Esophagus muscularis mucosa (tissue), 4 donors: ENCODE data around the gene PTPMT1. TPM values are rescaled to one million over a fixed set of nuclear protein-coding genes. Genes with fewer than 3 reads are reported as not detected.
A peak's percentile ranks its signal among the peaks of the same experiment; 100 is the strongest.

Source experiments
- DNase-seq: peaks from one replicate; pipeline ENCODE4 v3.0.0-alpha.2; 2017; ENCODE audit errors: extremely low spot score
- H3K27ac ChIP-seq, 4 donors: fragments of 200-600 bp; sonication (generic); replicated peaks in 1 of 4; 1 replicate in 3 of 4; 2 replicates in 1 of 4; pipeline ENCODE4 v1.5.1; 2016 to 2019; ENCODE audit warnings: mild to moderate bottlenecking in 1 of 4
- H3K27me3 ChIP-seq, 4 donors: fragments of 200-600 bp; sonication (generic); one replicate each; pipeline versions ENCODE4 v1.5.1 to v1.6.0; 2016 to 2019
- H3K36me3 ChIP-seq, 4 donors: fragments of 200-600 bp; sonication (generic); one replicate each; pipeline ENCODE4 v1.5.1; 2016 to 2019
- H3K4me1 ChIP-seq, 4 donors: fragments of 200-600 bp; sonication (generic); one replicate each; pipeline ENCODE4 v1.5.1; 2016 to 2019
- H3K4me3 ChIP-seq, 4 donors: fragments of 200-600 bp; sonication (generic); 1 replicate in 2 of 4; 2 replicates in 2 of 4; pipeline ENCODE4 v1.5.1; 2016 to 2019; ENCODE audit warnings: mild to moderate bottlenecking in 4 of 4, moderate library complexity in 1 of 4
- H3K9me3 ChIP-seq, 4 donors: fragments of 200-600 bp; sonication (generic); 1 replicate in 3 of 4; 2 replicates in 1 of 4; pipeline ENCODE4 v1.5.1; 2016 to 2019
- EP300 ChIP-seq: sonication (generic); formaldehyde crosslinking; IDR thresholded peaks from one replicate; pipeline ENCODE4 v1.6.1; 2017; ENCODE audit warnings: antibody characterized with exemption
- POLR2A ChIP-seq: fragments of 450-650 bp; IDR thresholded peaks from one replicate; pipeline ENCODE4 v1.6.1; 2017; ENCODE audit warnings: antibody characterized with exemption, moderate library complexity, mild to moderate bottlenecking, low read depth
- POLR2AphosphoS5 ChIP-seq, 2 donors: sonication (generic); formaldehyde crosslinking; IDR thresholded peaks; one replicate each; pipeline ENCODE4 v1.6.1; 2017; ENCODE audit warnings: antibody characterized with exemption in 2 of 2
- WGBS: methylation state at CpG from one replicate; pipeline ENCODE4 v1.1.5; 2018; 5-methylcytosine and 5-hydroxymethylcytosine counted together
- intact Hi-C: fragments of 100-400 bp; cut with DNase I; formaldehyde crosslinking; loops from one replicate; pipeline ENCODE4 v1.15.1; 2023
- total RNA-seq, 4 donors: library from RNA; depleted of rRNA; stranded (reverse); fragments of >200 nt; gene quantifications; one replicate each; pipeline versions ENCODE4 v1.1.0 to v1.2.1, GENCODE V29; 2016
- TF ChIP-seq, protein P1 (sequence below), 3 experiments: fragments of 200-600 bp in 2 of 3; fragments of 450-650 bp in 1 of 3; sonication (generic) in 2 of 3; IDR thresholded peaks; one replicate each; pipeline ENCODE4 v1.5.1; 2017 to 2019; ENCODE audit warnings: antibody characterized with exemption in 3 of 3, mild to moderate bottlenecking in 2 of 3, moderate library complexity in 1 of 3

PTPMT1 gene
- total RNA-seq, 4 donors from 2014 or later, result 63.0 to 96.4 (median 79.6) TPM

DNA sequence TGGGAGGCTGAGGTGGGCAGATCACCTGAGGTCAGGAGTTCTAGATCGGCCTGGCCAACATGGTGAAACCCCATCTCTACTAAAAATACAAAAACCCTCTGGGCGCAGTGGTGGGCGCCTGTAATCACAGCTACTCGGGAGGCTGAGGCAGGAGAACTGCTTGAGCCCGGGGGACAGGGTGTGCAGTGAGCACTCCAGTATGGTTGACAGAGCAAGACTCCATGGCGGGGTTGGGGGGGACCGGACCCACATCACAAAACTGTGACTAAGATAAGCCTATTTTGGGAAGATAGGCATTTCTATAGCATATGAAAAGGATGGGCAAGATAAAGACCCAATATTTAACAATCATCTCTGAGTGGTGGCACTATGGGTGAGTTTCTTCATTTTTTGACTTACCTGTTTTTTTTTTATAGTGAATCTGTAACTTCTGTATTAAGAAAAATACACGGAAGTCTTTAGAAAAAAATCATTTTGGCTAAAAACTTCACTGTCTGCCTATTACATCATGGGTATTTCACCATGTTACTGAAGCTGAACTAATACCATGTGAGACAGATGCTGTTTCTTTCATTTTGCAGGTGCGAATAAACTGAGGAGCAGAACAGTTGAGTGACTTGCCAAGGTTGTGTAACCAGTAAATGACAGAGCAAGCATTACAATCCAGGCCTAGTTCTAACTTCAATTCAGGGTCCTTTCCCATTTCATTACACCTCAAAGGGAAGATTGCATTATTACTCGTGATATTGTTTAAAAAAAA lies 14.9 kb upstream of the PTPMT1 start:
- Histone ChIP-seq H3K27ac (peak overlapping the region; percentile 2 to 94 (median 86)), H3K27me3 (no peaks in the 10 kb centered on the region), H3K36me3 (no peaks in the 10 kb centered on the region), H3K4me1 (peaks cover 45 to 70% (median 65%) of the 10 kb centered on the region in 4 donors), H3K4me3 (no peak overlapping the region), H3K9me3 (no peaks in the 10 kb centered on the region)
- no peak for DNase-seq
- intact Hi-C loops, result loop anchor here (5.0 kb wide), 1 partner anchor 43 kb away; no protein-coding TSS in a partner anchor
- no peak for TF ChIP-seq EP300
- peak in 1 of 2 donors; percentile 16 for TF ChIP-seq POLR2AphosphoS5 (IDR thresholded peaks at IDR 0.05)
- 88% methylated on average over 10 of the region's 10 CpGs for WGBS

DNA sequence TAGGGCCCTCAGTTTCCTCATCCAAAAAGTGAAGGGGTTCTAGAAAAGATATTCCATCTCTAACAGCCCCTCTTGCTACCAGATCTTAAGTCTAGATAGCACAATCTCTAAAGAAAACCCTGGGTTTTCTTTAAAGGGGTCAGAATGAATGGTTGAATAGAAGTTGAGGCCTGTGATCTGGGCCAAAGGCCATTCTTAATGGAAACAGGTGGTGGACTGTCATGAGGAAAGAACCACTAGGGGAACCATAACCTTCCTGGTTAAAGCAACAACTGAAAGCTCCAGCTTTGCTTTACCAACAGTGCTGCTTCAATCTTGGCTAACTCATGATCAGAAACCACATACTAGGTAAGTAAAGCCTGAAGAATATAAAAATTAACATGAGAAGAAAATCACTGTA lies 14.3 kb upstream of the PTPMT1 start:
- no peak for DNase-seq
- H3K27me3 ChIP-seq, result no peaks in the 10 kb centered on the region
- peak overlapping the region; percentile 2 to 94 (median 86) for H3K27ac ChIP-seq
- TF ChIP-seq, protein P1, sequence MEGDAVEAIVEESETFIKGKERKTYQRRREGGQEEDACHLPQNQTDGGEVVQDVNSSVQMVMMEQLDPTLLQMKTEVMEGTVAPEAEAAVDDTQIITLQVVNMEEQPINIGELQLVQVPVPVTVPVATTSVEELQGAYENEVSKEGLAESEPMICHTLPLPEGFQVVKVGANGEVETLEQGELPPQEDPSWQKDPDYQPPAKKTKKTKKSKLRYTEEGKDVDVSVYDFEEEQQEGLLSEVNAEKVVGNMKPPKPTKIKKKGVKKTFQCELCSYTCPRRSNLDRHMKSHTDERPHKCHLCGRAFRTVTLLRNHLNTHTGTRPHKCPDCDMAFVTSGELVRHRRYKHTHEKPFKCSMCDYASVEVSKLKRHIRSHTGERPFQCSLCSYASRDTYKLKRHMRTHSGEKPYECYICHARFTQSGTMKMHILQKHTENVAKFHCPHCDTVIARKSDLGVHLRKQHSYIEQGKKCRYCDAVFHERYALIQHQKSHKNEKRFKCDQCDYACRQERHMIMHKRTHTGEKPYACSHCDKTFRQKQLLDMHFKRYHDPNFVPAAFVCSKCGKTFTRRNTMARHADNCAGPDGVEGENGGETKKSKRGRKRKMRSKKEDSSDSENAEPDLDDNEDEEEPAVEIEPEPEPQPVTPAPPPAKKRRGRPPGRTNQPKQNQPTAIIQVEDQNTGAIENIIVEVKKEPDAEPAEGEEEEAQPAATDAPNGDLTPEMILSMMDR (IDR thresholded peaks at IDR 0.05), result peak in 1 of 3 experiments; percentile 14
- TF ChIP-seq POLR2AphosphoS5 (IDR thresholded peaks at IDR 0.05), result no peak
- no peaks in the 10 kb centered on the region for H3K36me3 ChIP-seq
- no peaks in the 10 kb centered on the region for H3K9me3 ChIP-seq
- peaks cover 45 to 68% (median 63%) of the 10 kb centered on the region in 4 donors for H3K4me1 ChIP-seq
- H3K4me3 ChIP-seq, result peak overlapping the region in 3 of 4 donors; percentile 64 to 95 (median 93)
- intact Hi-C loops, result loop anchor here (5.0 kb wide), 1 partner anchor 44 kb away; no protein-coding TSS in a partner anchor

DNA sequence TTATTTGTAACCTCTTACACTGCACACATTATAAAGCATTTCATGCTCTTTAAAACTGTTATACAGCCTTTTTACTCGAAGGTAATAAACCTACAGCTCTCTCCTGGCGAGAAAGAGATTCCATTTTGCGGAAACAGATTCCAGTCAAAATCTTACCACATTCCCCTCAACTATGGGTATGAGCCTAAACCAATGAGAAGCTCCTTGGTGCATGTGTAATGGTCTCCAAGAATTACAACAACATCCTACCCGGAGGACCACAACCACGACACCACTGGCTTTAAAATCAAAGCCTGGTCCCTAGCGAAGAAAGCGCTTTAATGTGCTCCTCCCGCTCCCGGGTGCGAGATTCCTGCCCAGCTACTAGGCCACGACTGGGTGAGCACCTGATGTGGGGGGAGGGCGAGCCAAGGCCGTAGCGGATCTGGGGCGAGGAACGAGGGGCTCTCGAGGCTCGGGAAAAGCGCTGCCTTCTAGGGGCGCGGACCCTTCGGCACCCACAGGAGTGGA lies 13.3 kb upstream of the PTPMT1 start:
- Histone ChIP-seq H3K27ac (peak overlapping the region; percentile 79 to 97 (median 94)), H3K9me3 (no peaks in the 10 kb centered on the region), H3K4me1 (peaks cover 45 to 62% (median 55%) of the 10 kb centered on the region in 4 donors), H3K36me3 (no peaks in the 10 kb centered on the region), H3K27me3 (no peaks in the 10 kb centered on the region), H3K4me3 (peak overlapping the region; percentile 64 to 100 (median 94))
- TF ChIP-seq EP300 (no peak), POLR2AphosphoS5 (IDR thresholded peaks at IDR 0.05) (peak in 1 of 2 donors; percentile 9), POLR2A (no peak)
- TF ChIP-seq, protein P1 (IDR thresholded peaks at IDR 0.05), result no peak
- WGBS, result under 1% methylated on average over 17 of the region's 22 CpGs
- intact Hi-C loops, result loop anchor here (5.0 kb wide), 1 partner anchor 45 kb away; no protein-coding TSS in a partner anchor
- DNase-seq, result no peak

DNA sequence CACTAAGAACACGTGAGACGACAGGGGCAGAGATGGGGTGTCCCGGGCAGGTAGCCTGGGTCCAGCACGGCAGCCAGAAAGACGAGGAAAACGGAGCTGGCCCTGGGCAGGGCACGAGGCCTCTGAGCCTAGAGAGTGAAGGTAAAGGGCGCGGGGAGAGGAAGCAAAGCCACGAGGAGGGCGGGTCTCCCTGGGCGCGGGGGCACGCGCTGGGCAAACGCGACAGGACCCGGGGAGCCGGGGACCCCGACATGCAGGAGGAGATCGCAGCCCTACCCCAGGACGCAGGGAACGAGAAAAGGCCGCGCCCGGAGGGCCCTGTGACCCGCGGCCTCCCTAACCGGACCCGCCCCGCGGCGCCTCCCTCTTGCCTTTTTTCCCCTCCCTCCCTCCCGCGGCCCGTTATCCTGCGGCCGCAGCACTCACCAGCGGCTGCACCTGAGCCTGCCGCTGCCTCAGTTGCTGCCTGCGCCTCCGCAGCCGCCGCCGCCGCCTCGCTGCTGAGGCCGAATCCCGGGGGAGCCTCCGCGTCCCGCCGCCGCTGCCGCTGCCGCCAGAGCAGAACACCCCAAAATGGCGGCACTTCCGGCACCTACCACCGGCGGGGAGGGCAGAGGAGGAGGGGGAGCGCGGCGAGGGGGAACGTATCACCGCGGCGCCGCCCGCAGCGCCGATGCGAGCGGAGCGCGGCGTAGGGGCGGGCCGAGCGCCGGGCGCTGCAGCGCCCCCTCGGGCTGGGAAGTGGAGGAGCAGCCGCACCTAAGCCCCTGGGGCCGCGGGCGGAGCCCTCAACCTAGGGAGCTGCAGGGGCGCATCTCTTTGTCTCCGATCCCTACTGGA lies 12.6 kb upstream of the PTPMT1 start, which contains the start of gene CELF1:
CELF1 (minus strand) TSS at position 567 of the 840 bp plus-strand sequence. CDS start 53,609 bp downstream, outside the sequence.
- DNase-seq, result peak; percentile 98
- intact Hi-C loops, result loop anchor here (5.0 kb wide), 1 partner anchor 45 kb away; no protein-coding TSS in a partner anchor
- Histone ChIP-seq H3K36me3 (no peaks in the 10 kb centered on the region), H3K27me3 (no peaks in the 10 kb centered on the region), H3K4me3 (peak within 1 kb of the TSS; percentile 64 to 100 (median 94)), H3K4me1 (peaks cover 39 to 55% (median 48%) of the 10 kb centered on the region in 4 donors), H3K9me3 (no peaks in the 10 kb centered on the region), H3K27ac (peak within 1 kb of the TSS; percentile 79 to 97 (median 94))
- peak; percentile 80 to 91 for TF ChIP-seq POLR2AphosphoS5 (IDR thresholded peaks at IDR 0.05)
- TF ChIP-seq EP300, result no peak
- TF ChIP-seq, protein P1 (IDR thresholded peaks at IDR 0.05), result peak; percentile 94 to 97 (median 97)
- TF ChIP-seq POLR2A, result peak; percentile 69
- WGBS, result 1% methylated on average over 43 of the region's 89 CpGs
